Measurements from ENCODE around the gene TNPO3. TPM values are rescaled to one million over a fixed set of nuclear protein-coding genes. Genes with fewer than 3 reads are reported as not detected.
"Not testable (repeated sequence)": the region's sequence is repeated elsewhere in the genome, so short reads cannot be mapped to it uniquely, and the experiment has no call there.

TNPO3 gene
- total RNA-seq, 1 experiment from 2014 or later = 58.5 TPM

DNA sequence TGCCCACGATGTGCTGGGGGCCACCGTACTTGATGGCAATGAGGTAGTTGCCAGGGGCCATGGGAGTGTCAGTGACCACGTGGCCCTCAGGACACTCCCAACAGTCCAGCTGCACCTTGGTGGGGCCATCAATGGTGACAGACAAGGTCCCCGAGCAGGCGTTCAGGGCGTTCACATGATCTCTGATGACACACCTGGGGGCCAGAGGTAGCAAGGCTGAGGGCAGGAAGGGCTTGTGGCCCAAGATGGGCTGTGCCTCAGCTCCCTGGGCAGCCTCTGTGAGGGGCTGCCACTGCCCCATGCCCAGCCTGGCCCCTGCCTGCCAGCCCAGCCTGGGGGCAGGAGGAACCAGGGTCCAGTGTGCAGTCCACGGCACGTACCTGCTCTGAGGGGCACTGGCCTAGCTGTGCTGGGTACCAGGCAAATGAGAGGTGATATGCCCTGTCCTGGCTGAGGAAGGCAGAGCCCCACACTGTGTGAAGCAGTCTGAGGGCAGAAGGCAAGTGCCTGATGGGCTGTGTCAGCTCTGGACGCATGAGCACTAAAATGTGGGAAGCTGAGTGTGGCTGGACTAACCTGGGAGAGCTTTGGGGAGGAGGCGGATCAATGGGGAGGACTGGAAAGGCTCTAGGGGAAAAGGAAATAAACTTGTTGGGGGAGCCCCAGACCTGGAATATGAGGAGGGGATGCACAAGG, 140.9 kb downstream of the TNPO3 start:
- H3K27ac ChIP-seq (ENCODE audit: low read depth, low read length) = no peak overlapping the region
- intact Hi-C loops (cut with micrococcal nuclease) = no loop called here
- H3K9me3 ChIP-seq (ENCODE audit: control insufficient read depth in 1 of 2, insufficient read depth in 1 of 2, low read depth in 1 of 2, low read length in 2 of 2) = no peaks in the 10 kb centered on the region
- CTCF ChIA-PET = no interaction called here
- H3K4me3 ChIP-seq (replicated peaks in 1 of 2; ENCODE audit: low read depth in 1 of 2, low read length in 2 of 2) = no peak overlapping the region
- RAD21 ChIA-PET (ENCODE audit: low non-redundant PET in 1 of 2, low total read pairs in 2 of 2, uncharacterized antibody in 2 of 2, unreplicated experiment in 2 of 2) = no interaction called here
- no peaks in the 10 kb centered on the region; the same call in 1 of the 2 replicates for H3K27me3 ChIP-seq (ENCODE audit: insufficient read depth, low read length)
- DNase-seq (ENCODE audit: low read depth, low spot score) (no peak), ATAC-seq (no peak)
- peaks cover 0 to 5% of the 10 kb centered on the region in 2 experiments; a peak in 1 of 4 replicates for H3K4me1 ChIP-seq (ENCODE audit: control insufficient read depth in 1 of 2, insufficient read depth in 2 of 2, low read length in 2 of 2)
- H3K9ac ChIP-seq (ENCODE audit: low read length) = no peak overlapping the region
- H3K4me2 ChIP-seq (ENCODE audit: low read length) = no peak overlapping the region
- BruUV-seq (replicated peaks) = no TSS peak
- H2AFZ ChIP-seq (ENCODE audit: low read depth, low read length, poor library complexity, severe bottlenecking) = no peak overlapping the region
- POLR2A ChIA-PET = no interaction called here
- no peaks in the 10 kb centered on the region for H3K36me3 ChIP-seq (ENCODE audit: control insufficient read depth in 1 of 2, insufficient read depth in 2 of 2, low read length in 2 of 2)
- no peaks in the 10 kb centered on the region for H3K9me2 ChIP-seq (ENCODE audit: insufficient read depth)
- TF ChIP-seq MAX (IDR thresholded peaks at IDR 0.05) = no peak
- no peak for TF ChIP-seq ZBTB33 (IDR thresholded peaks at IDR 0.05; ENCODE audit: extremely low read depth, insufficient replicate concordance, low read length)
- no peak for TF ChIP-seq SIN3A (IDR thresholded peaks at IDR 0.05; ENCODE audit: low read depth)
- no peak for TF ChIP-seq RAD21 (IDR thresholded peaks at IDR 0.05; ENCODE audit: low read depth)
- TF ChIP-seq ZNF274 (IDR thresholded peaks at IDR 0.05; ENCODE audit: low read depth, low read length) = no peak
- TF ChIP-seq ELF1 (IDR thresholded peaks at IDR 0.05; ENCODE audit: borderline replicate concordance, low read depth) = no peak
- no peak for TF ChIP-seq ZFX (IDR thresholded peaks at IDR 0.05)
- no peak for TF ChIP-seq SP1 (IDR thresholded peaks at IDR 0.05; ENCODE audit: low read depth)
- TF ChIP-seq CTCF (IDR thresholded peaks at IDR 0.05 in 2 of 3, conservative IDR thresholded peaks at IDR 0.05 in 1 of 3; ENCODE audit: borderline replicate concordance in 1 of 3, insufficient read depth in 1 of 3, low read depth in 2 of 3, low read length in 2 of 3) = no peak
- TF ChIP-seq CEBPB (IDR thresholded peaks at IDR 0.05; ENCODE audit: low read depth) = no peak
- H4K20me1 ChIP-seq (ENCODE audit: insufficient read depth) = no peaks in the 10 kb centered on the region
- no peaks in the 10 kb centered on the region for H3K79me2 ChIP-seq (ENCODE audit: insufficient read depth, low read length)

DNA sequence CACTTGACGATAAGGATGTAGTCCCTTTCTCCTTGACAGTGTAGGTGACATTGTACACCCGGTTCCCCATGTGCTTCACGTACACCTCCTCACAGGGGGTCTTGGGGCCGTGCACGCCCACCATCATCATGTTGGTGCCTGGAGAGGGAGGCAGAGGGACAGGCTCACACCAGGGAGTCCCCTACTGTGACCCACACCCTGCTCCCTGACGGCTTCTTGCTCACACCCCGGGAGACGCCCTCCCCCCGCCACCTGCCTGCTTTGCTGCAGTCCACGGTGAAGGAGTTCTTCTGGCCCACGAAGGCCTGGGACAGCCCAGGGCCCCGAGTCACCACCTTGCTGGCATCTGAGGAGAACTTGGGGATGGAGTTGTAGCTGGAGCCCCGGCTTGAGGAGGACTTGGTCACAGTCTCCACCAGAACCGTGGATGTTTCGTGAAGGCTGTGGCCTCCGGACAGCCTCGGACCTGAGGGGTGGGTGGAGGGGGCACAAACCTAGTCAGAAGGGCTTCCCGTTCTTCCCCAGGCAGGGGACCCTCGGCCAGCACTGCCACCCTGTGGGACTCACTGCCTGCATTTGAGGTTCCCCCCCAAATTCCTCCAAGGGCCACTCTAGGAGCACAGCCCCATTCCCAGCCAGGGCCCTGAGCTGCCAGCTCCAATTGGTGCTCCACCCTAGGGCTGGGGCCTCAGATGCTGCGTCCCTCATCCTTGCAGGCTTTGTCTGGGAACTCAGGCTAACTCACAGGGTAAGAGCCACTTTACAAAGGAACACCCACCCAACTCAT, 142.0 kb downstream of the TNPO3 start:
- BruUV-seq (replicated peaks); H3K9ac ChIP-seq (ENCODE audit: low read length); H3K27ac ChIP-seq (ENCODE audit: low read depth, low read length); intact Hi-C loops (cut with micrococcal nuclease); DNase-seq (ENCODE audit: low read depth, low spot score); H3K9me2 ChIP-seq (ENCODE audit: insufficient read depth); H3K36me3 ChIP-seq (ENCODE audit: control insufficient read depth in 1 of 2, insufficient read depth in 2 of 2, low read length in 2 of 2); H3K4me1 ChIP-seq (ENCODE audit: control insufficient read depth in 1 of 2, insufficient read depth in 2 of 2, low read length in 2 of 2); H2AFZ ChIP-seq (ENCODE audit: low read depth, low read length, poor library complexity, severe bottlenecking); CTCF ChIA-PET; H3K9me3 ChIP-seq (ENCODE audit: control insufficient read depth in 1 of 2, insufficient read depth in 1 of 2, low read depth in 1 of 2, low read length in 2 of 2); H3K79me2 ChIP-seq (ENCODE audit: insufficient read depth, low read length); RAD21 ChIA-PET (ENCODE audit: low non-redundant PET in 1 of 2, low total read pairs in 2 of 2, uncharacterized antibody in 2 of 2, unreplicated experiment in 2 of 2); POLR2A ChIA-PET; H3K4me3 ChIP-seq (replicated peaks in 1 of 2; ENCODE audit: low read depth in 1 of 2, low read length in 2 of 2); H3K27me3 ChIP-seq (ENCODE audit: insufficient read depth, low read length); H4K20me1 ChIP-seq (ENCODE audit: insufficient read depth); ATAC-seq; H3K4me2 ChIP-seq (ENCODE audit: low read length): not testable (repeated sequence)
